Smooth muscle cell (in vitro differentiated cells): ENCODE results near the gene CMBL. TPM values are rescaled to one million over a fixed set of nuclear protein-coding genes. Genes with fewer than 3 reads are reported as not detected.

Experiments used
- DNase-seq: peaks from one replicate; lab custom pipeline; 2025; ENCODE audit not compliant: unreplicated experiment; lab: John Stamatoyannopoulos, UW
- H2AFZ ChIP-seq: fragments of 200-600 bp; sonication (generic); 2 replicates; pipeline ENCODE4 v1.6.0; 2016; ENCODE audit warnings: antibody characterized with exemption, low read depth, mild to moderate bottlenecking
- H3F3A ChIP-seq: fragments of 200-600 bp; sonication (generic); 2 replicates; pipeline ENCODE4 v1.6.0; 2017; ENCODE audit warnings: antibody characterized with exemption, low read depth
- H3K27ac ChIP-seq: fragments of 200-600 bp; sonication (generic); 2 replicates; pipeline ENCODE4 v1.5.1; 2016; ENCODE audit warnings: low read depth, mild to moderate bottlenecking
- H3K27me3 ChIP-seq: fragments of 200-600 bp; sonication (generic); 2 replicates; pipeline ENCODE4 v1.6.1; 2016; ENCODE audit warnings: low read depth, mild to moderate bottlenecking
- H3K36me3 ChIP-seq: fragments of 200-600 bp; sonication (generic); 2 replicates; pipeline ENCODE4 v1.5.1; 2016; ENCODE audit warnings: low read depth
- H3K4me1 ChIP-seq: fragments of 200-600 bp; sonication (generic); 2 replicates; pipeline ENCODE4 v1.5.1; 2016; ENCODE audit warnings: low read depth
- H3K4me2 ChIP-seq: fragments of 200-600 bp; sonication (generic); 2 replicates; pipeline ENCODE4 v1.6.0; 2016; ENCODE audit warnings: mild to moderate bottlenecking
- H3K4me3 ChIP-seq: fragments of 200-600 bp; sonication (generic); 2 replicates; pipeline ENCODE4 v1.5.1; 2016; ENCODE audit warnings: mild to moderate bottlenecking
- H3K79me2 ChIP-seq: fragments of 200-600 bp; sonication (generic); 2 replicates; pipeline ENCODE4 v1.6.0; 2016; ENCODE audit warnings: low read depth, mild to moderate bottlenecking
- H3K9ac ChIP-seq: fragments of 200-600 bp; sonication (generic); 2 replicates; pipeline ENCODE4 v1.6.0; 2016; ENCODE audit warnings: low read depth
- H3K9me3 ChIP-seq: fragments of 200-600 bp; sonication (generic); replicated peaks from 2 replicates; pipeline ENCODE4 v1.5.1; 2016; ENCODE audit warnings: low read depth
- H4K20me1 ChIP-seq: fragments of 200-600 bp; sonication (generic); 2 replicates; pipeline ENCODE4 v1.6.0; 2016; ENCODE audit warnings: low read depth
- WGBS: methylation state at CpG from one replicate; pipeline ENCODE4 v1.1.7; 2016; ENCODE audit warnings: low lambda C conversion rate; 5-methylcytosine and 5-hydroxymethylcytosine counted together
- polyA plus RNA-seq: library from polyadenylated mRNA; unstranded; fragments of >200 nt; fragmentation: Nextera tagmentation; extraction: Ambion mirVana; gene quantifications from 2 replicates; pipeline ENCODE4 v1.2.1, GENCODE V29; 2016
- total RNA-seq: library from RNA; depleted of rRNA; stranded (reverse); fragments of >200 nt; gene quantifications from 2 replicates; pipeline ENCODE4 v1.2.3, GENCODE V29; 2014
- TF ChIP-seq, protein P1 (sequence below): fragments of 200-600 bp; sonication (generic); IDR thresholded peaks from 2 replicates; pipeline ENCODE4 v1.5.1; 2017; ENCODE audit warnings: borderline replicate concordance, mild to moderate bottlenecking, antibody characterized with exemption; ENCODE audit not compliant: insufficient read depth, poor library complexity, severe bottlenecking

CMBL gene
- total and polyA plus RNA-seq, 2 experiments from 2014 or later: 6.3 to 12.0 TPM

DNA sequence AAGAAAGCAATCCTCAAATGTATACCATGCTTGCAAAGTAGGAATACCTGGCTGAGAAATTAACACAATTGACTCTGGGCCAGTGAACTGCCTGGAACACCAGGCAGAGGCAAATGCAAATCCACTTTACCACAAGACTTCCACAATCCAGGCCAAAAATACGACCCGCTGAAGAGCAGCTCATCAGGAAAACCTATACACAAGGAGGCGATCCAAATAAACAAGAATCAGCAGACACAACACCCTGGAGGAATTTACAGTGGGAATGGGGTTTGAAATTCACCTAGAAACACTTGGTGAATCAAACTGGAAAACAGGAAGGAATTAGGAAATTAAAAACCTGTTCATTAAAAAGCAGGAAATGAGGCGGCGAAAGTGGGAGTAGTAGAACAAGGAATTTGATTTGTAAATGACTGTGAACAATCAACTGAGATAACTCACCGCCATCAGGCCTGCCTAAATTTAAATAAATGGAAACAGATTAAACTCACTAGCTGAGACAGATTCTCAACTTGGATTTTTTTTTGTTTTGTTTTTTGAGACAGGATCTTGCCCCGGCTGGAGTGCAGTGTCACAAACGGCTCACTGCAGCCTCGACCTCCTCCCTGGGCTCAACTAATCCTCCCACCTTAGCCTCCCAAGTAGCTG is 15.9 kb downstream of the CMBL start:
- Histone ChIP-seq H3F3A (no peaks in the 10 kb centered on the region), H3K79me2 (no peaks in the 10 kb centered on the region), H3K4me3 (no peak overlapping the region), H3K4me1 (no peaks in the 10 kb centered on the region), H2AFZ (no peak overlapping the region), H3K27me3 (no peaks in the 10 kb centered on the region), H3K4me2 (no peak overlapping the region), H3K9me3 (no peaks in the 10 kb centered on the region), H4K20me1 (no peaks in the 10 kb centered on the region), H3K9ac (no peak overlapping the region), H3K36me3 (no peaks in the 10 kb centered on the region), H3K27ac (no peak overlapping the region)
- 93% methylated on average over 9 of the region's 9 CpGs for WGBS
- TF ChIP-seq, protein P1, sequence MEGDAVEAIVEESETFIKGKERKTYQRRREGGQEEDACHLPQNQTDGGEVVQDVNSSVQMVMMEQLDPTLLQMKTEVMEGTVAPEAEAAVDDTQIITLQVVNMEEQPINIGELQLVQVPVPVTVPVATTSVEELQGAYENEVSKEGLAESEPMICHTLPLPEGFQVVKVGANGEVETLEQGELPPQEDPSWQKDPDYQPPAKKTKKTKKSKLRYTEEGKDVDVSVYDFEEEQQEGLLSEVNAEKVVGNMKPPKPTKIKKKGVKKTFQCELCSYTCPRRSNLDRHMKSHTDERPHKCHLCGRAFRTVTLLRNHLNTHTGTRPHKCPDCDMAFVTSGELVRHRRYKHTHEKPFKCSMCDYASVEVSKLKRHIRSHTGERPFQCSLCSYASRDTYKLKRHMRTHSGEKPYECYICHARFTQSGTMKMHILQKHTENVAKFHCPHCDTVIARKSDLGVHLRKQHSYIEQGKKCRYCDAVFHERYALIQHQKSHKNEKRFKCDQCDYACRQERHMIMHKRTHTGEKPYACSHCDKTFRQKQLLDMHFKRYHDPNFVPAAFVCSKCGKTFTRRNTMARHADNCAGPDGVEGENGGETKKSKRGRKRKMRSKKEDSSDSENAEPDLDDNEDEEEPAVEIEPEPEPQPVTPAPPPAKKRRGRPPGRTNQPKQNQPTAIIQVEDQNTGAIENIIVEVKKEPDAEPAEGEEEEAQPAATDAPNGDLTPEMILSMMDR: no peak
- no peak for DNase-seq

DNA sequence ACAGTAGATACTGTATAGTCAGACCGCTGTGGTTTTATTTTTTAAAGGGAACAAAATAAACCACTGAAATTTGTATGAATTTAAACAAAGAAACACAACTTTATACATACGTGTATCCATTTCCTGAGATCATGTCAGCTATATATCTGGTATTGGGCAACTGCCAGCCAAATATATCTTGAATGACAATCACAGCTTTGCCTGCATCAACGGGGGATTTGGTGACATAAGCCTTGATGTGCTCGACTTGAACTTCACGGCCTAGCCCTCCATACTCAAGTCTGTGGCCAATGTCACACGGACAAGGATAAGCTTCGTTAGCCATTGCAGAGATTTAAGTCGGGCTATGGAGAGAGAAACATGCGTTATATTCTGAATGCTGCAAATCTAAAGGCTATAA is 17.3 kb downstream of the CMBL start:
- TF ChIP-seq, protein P1: no peak

DNA sequence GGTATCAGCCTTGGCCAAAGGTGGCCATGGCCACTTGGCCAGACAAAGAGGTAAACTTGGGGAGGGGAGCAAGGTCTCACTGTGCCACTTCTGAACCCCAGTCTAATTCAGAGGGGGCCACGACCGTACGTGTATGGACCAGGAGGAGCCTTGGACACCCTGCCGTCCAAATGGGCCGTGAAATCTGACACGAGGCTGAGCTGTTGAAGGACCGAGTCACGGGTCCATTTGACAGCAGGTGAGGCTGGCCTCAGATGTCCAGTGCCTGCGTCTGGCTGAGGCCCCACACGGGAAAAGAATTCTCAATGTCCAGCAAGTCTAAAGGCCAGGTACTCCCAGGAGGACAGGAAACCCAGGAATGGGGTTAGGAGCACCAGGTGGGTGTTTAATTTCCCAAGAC is 17.7 kb downstream of the CMBL start:
- no peak overlapping the region for H3K4me2 ChIP-seq
- no peaks in the 10 kb centered on the region for H3K27me3 ChIP-seq
- TF ChIP-seq, protein P1: no peak
- DNase-seq: no peak
- no peaks in the 10 kb centered on the region for H3K9me3 ChIP-seq
- WGBS: 91% methylated on average over 10 of the region's 10 CpGs
- H3F3A ChIP-seq: no peaks in the 10 kb centered on the region
- no peak overlapping the region for H3K4me3 ChIP-seq
- H3K79me2 ChIP-seq: no peaks in the 10 kb centered on the region
- H2AFZ ChIP-seq: no peak overlapping the region
- H3K36me3 ChIP-seq: no peaks in the 10 kb centered on the region
- no peaks in the 10 kb centered on the region for H3K4me1 ChIP-seq
- H3K9ac ChIP-seq: no peak overlapping the region
- H3K27ac ChIP-seq: no peak overlapping the region
- no peaks in the 10 kb centered on the region for H4K20me1 ChIP-seq

More for the DNA sequence above, 17.3 kb downstream of the CMBL start:
- no peaks in the 10 kb centered on the region for H3K4me1 ChIP-seq
- no peak overlapping the region for H3K4me2 ChIP-seq
- no peaks in the 10 kb centered on the region for H3K9me3 ChIP-seq
- no peaks in the 10 kb centered on the region for H4K20me1 ChIP-seq
- H3K9ac ChIP-seq: no peak overlapping the region
- no peaks in the 10 kb centered on the region for H3F3A ChIP-seq
- no peaks in the 10 kb centered on the region for H3K79me2 ChIP-seq
- no peaks in the 10 kb centered on the region for H3K36me3 ChIP-seq
- H3K4me3 ChIP-seq: no peak overlapping the region
- WGBS: 92% methylated on average over 9 of the region's 9 CpGs
- no peak for DNase-seq
- no peaks in the 10 kb centered on the region for H3K27me3 ChIP-seq
- H3K27ac ChIP-seq: no peak overlapping the region
- no peak overlapping the region for H2AFZ ChIP-seq

DNA sequence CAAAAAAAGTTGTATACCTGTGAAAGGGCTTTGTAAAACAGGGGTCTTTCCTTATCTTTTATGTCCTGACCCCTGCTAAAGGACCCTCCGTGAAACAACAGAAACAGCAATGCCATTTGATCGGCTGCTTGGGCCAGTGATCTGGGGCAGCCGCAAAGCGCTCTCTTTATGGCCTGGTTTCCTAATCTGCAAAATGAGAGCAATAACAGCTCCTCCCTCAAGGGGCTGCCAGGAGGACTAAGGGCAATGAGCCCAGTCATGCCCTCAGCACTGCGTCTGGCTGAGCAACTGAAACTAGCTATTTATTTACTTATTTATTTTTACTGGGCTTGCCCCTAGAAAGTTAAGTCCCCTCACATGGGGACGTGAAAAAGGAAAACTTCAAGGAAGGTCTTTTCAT is 18.3 kb downstream of the CMBL start:
- Histone ChIP-seq H2AFZ (no peak overlapping the region), H3K9ac (no peak overlapping the region), H3F3A (no peaks in the 10 kb centered on the region), H3K4me1 (no peaks in the 10 kb centered on the region), H3K79me2 (no peaks in the 10 kb centered on the region), H3K27ac (no peak overlapping the region), H3K27me3 (no peaks in the 10 kb centered on the region), H4K20me1 (no peaks in the 10 kb centered on the region), H3K4me3 (no peak overlapping the region), H3K9me3 (no peaks in the 10 kb centered on the region), H3K36me3 (no peaks in the 10 kb centered on the region), H3K4me2 (no peak overlapping the region)
- DNase-seq: no peak
- TF ChIP-seq, protein P1: no peak
- WGBS: 78% methylated on average over 6 of the region's 6 CpGs
